ENCODE results near the gene UGT1A6. TPM values are rescaled to one million over a fixed set of nuclear protein-coding genes. Genes with fewer than 3 reads are reported as not detected.

Gene UGT1A6
- total RNA-seq, 1 donor from 2014 or later, result 3.2 TPM

- Histone ChIP-seq H3K4me1 (no peaks in the 10 kb centered on the region), H3K36me3 (no peaks in the 10 kb centered on the region), H3K27ac (no peak overlapping the region), H3K9me3 (no peaks in the 10 kb centered on the region), H3K4me3 (no peak overlapping the region), H3K27me3 (no peaks in the 10 kb centered on the region)
- intact Hi-C loops (cut with DNase I), result no loop called here
- ATAC-seq, result no peak
- no peak for TF ChIP-seq CTCF (IDR thresholded peaks at IDR 0.05)
- DNase-seq, result no peak
Measured at GRCh38 chr2:233773854-233774253, 81.2 kb downstream of the UGT1A6 start.

GRCh38 chr2:233775414-233775813 is 82.7 kb downstream of the UGT1A6 start:
- H3K27me3 ChIP-seq, result no peaks in the 10 kb centered on the region
- DNase-seq (no peak), ATAC-seq (no peak)
- intact Hi-C loops (cut with DNase I), result no loop called here
- H3K4me1 ChIP-seq, result no peaks in the 10 kb centered on the region
- no peak overlapping the region for H3K4me3 ChIP-seq
- no peaks in the 10 kb centered on the region for H3K36me3 ChIP-seq
- H3K27ac ChIP-seq, result no peak overlapping the region
- no peaks in the 10 kb centered on the region for H3K9me3 ChIP-seq
- TF ChIP-seq CTCF (IDR thresholded peaks at IDR 0.05), result no peak

- Histone ChIP-seq H3K9me3 (no peaks in the 10 kb centered on the region), H3K36me3 (no peaks in the 10 kb centered on the region), H3K4me1 (no peaks in the 10 kb centered on the region), H3K4me3 (no peak within 1 kb of the TSS), H3K27ac (no peak within 1 kb of the TSS), H3K27me3 (no peaks in the 10 kb centered on the region)
- no peak for ATAC-seq
- no peak for TF ChIP-seq CTCF (IDR thresholded peaks at IDR 0.05)
- DNase-seq, result no peak
- intact Hi-C loops (cut with DNase I), result no loop called here
Measured at GRCh38 chr2:233778030-233778429, 85.3 kb downstream of the UGT1A6 start, which contains the start of gene MROH2A. Gene MROH2A, plus strand, starts transcription at chr2:233778330. Its CDS starts 1,029 bp downstream, at chr2:233779359.

GRCh38 chr2:233779722-233780121 is 87.0 kb downstream of the UGT1A6 start:
- intact Hi-C loops (cut with DNase I), result no loop called here
- Histone ChIP-seq H3K4me1 (no peaks in the 10 kb centered on the region), H3K4me3 (no peak overlapping the region), H3K27me3 (no peaks in the 10 kb centered on the region), H3K36me3 (no peaks in the 10 kb centered on the region), H3K9me3 (no peaks in the 10 kb centered on the region), H3K27ac (no peak overlapping the region)
- DNase-seq (no peak), ATAC-seq (peak; percentile 32)
- no peak for TF ChIP-seq CTCF (IDR thresholded peaks at IDR 0.05)

- ATAC-seq (no peak), DNase-seq (no peak)
- Histone ChIP-seq H3K9me3 (no peaks in the 10 kb centered on the region), H3K36me3 (no peaks in the 10 kb centered on the region), H3K27ac (no peak overlapping the region), H3K4me3 (no peak overlapping the region), H3K4me1 (no peaks in the 10 kb centered on the region), H3K27me3 (no peaks in the 10 kb centered on the region)
- no peak for TF ChIP-seq CTCF (IDR thresholded peaks at IDR 0.05)
- intact Hi-C loops (cut with DNase I), result no loop called here
Measured at GRCh38 chr2:233780771-233781170, 88.1 kb downstream of the UGT1A6 start.

GRCh38 chr2:233789554-233789953 is 96.9 kb downstream of the UGT1A6 start:
- no peaks in the 10 kb centered on the region for H3K27me3 ChIP-seq
- intact Hi-C loops (cut with DNase I), result no loop called here
- H3K4me3 ChIP-seq, result no peak overlapping the region
- no peak overlapping the region for H3K27ac ChIP-seq
- no peaks in the 10 kb centered on the region for H3K36me3 ChIP-seq
- H3K4me1 ChIP-seq, result no peaks in the 10 kb centered on the region
- no peak for TF ChIP-seq CTCF (IDR thresholded peaks at IDR 0.05)
- H3K9me3 ChIP-seq, result no peaks in the 10 kb centered on the region
- ATAC-seq (no peak), DNase-seq (peak; percentile 48)
